Ovary (tissue), 9 donors: ENCODE results near the gene PALS2. TPM values are rescaled to one million over a fixed set of nuclear protein-coding genes. Genes with fewer than 3 reads are reported as not detected.
A peak's percentile ranks its signal among the peaks of the same experiment; 100 is the strongest.

ENCODE experiments used
- DNase-seq, 5 donors: peaks; one replicate each; pipeline ENCODE4 v3.0.0-alpha.2; 2019 to 2020
- H3K27ac ChIP-seq, 2 donors: fragments of 200-600 bp; one replicate each; pipeline versions ENCODE4 v1.5.1 to v1.8.0; 2019 to 2022
- H3K27me3 ChIP-seq: fragments of 200-600 bp; one replicate; pipeline ENCODE4 v1.8.0; 2022
- H3K36me3 ChIP-seq: fragments of 200-600 bp; sonication (generic); one replicate; pipeline ENCODE4 v1.5.1; 2019
- H3K4me1 ChIP-seq: one replicate; pipeline ENCODE4 v1.8.1; 2013; ENCODE audit warnings: mild to moderate bottlenecking, moderate library complexity; ENCODE audit not compliant: insufficient read depth
- H3K4me3 ChIP-seq: fragments of 200-600 bp; sonication (generic); one replicate; pipeline ENCODE4 v1.5.1; 2017
- H3K9me3 ChIP-seq, 2 donors: fragments of 200-600 bp in 1 of 2; sonication (generic) in 1 of 2; one replicate each; pipeline versions ENCODE4 v1.5.1 to v1.8.1; 2013 to 2019; ENCODE audit warnings: mild to moderate bottlenecking in 1 of 2, moderate library complexity in 1 of 2
- CTCF ChIP-seq, 3 donors: fragments of 450-650 bp in 2 of 3; fragments of 200-600 bp in 1 of 3; IDR thresholded peaks; one replicate each; pipeline versions ENCODE4 v1.5.1 to v1.8.0; 2016 to 2022; ENCODE audit warnings: antibody characterized with exemption in 3 of 3, mild to moderate bottlenecking in 1 of 3
- EP300 ChIP-seq: sonication (generic); formaldehyde crosslinking; IDR thresholded peaks from one replicate; pipeline ENCODE4 v1.6.1; 2017; ENCODE audit warnings: antibody characterized with exemption
- POLR2A ChIP-seq: fragments of 450-650 bp; IDR thresholded peaks from one replicate; pipeline ENCODE4 v1.6.1; 2017; ENCODE audit warnings: antibody characterized with exemption, mild to moderate bottlenecking, moderate library complexity
- WGBS, 3 donors: extraction: QIAGEN DNeasy Blood & Tissue Kit in 1 of 3; methylation state at CpG; one replicate each; pipeline versions ENCODE4 v1.1.5 to v1.1.7; 2013 to 2017; 5-methylcytosine and 5-hydroxymethylcytosine counted together
- intact Hi-C, 4 donors: fragments of 100-400 bp; cut with DNase I; formaldehyde crosslinking; loops; one replicate each; pipeline versions ENCODE4 v1.11.0 to v1.15.1; 2022 to 2023
- polyA plus RNA-seq, 2 donors: library from polyadenylated mRNA; stranded (reverse); fragments of 200-250 nt in 1 of 2; fragments of 350-450 nt in 1 of 2; fragmentation: Illumina TruSeq in 1 of 2; extraction: RNeasy Lipid Tissue Mini Kit (QIAGEN cat#74804) in 1 of 2; gene quantifications; one replicate each; pipeline ENCODE4 v1.2.3, GENCODE V29; 2013 to 2014
- total RNA-seq, 7 donors: library from RNA; depleted of rRNA in 2 of 7; stranded (reverse); fragments of >200 nt in 2 of 7; fragmentation: NEBNext Ultra II Directional in 3 of 7; extraction: Animal tissue kit (Norgen Biotek cat#: 25700) in 3 of 7; gene quantifications; one replicate each; pipeline versions ENCODE4 v1.1.0 to v1.2.4, GENCODE V29; 2016 to 2023
- donor health status: DM: no; HTN: no; CAD: no; lungs with moderate emphysema.
- donor health status: DM: no; HTN: no; CAD: no.
- donor health status: Bipolar disorder and iron deficiency.
- donor health status: DM: yes; HTN: yes; CAD: no.
- donor health status: DM: no; HTN: no; CAD: no.
- donor health status: DM: yes; HTN: yes; CAD: no.

Gene PALS2
- total and polyA plus RNA-seq, 9 donors = 4.9 to 271 (median 57.9) TPM

GRCh38 chr7:24573554-24574338, 494 bp downstream of the PALS2 start:
- Histone ChIP-seq H3K4me1 (no peaks in the 10 kb centered on the region), H3K4me3 (peak overlapping the region; percentile 68), H3K9me3 (no peaks in the 10 kb centered on the region), H3K27ac (peak overlapping the region; percentile 77 to 85), H3K27me3 (no peaks in the 10 kb centered on the region), H3K36me3 (no peaks in the 10 kb centered on the region)
- peak; percentile 41 to 68 (median 60) for DNase-seq
- intact Hi-C loops = loop anchor here in 1 of 4 donors (10.0 kb wide), 1 partner anchor 81 kb away; no protein-coding TSS in a partner anchor
- TF ChIP-seq CTCF (IDR thresholded peaks at IDR 0.05) (no peak), EP300 (no peak), POLR2A (no peak)
- WGBS, 3 donors = 0% methylated on average over 41 to 101 of the region's 101 CpGs

- 2 to 8% (median 3%) methylated on average over 11 of the region's 11 CpGs for WGBS, 3 donors
- TF ChIP-seq CTCF (IDR thresholded peaks at IDR 0.05) = no peak
- TF ChIP-seq EP300 = no peak
- TF ChIP-seq POLR2A = no peak
- Histone ChIP-seq H3K9me3 (no peaks in the 10 kb centered on the region), H3K36me3 (no peaks in the 10 kb centered on the region), H3K27ac (peak overlapping the region in 1 of 2 donors; percentile 85), H3K4me3 (peak overlapping the region; percentile 68), H3K4me1 (no peaks in the 10 kb centered on the region), H3K27me3 (no peaks in the 10 kb centered on the region)
- intact Hi-C loops = loop anchor here in 1 of 4 donors (10.0 kb wide), 1 partner anchor 80 kb away; no protein-coding TSS in a partner anchor
- no peak for DNase-seq
Measured at GRCh38 chr7:24574386-24574785, 1.1 kb downstream of the PALS2 start.

GRCh38 chr7:24574950-24575349, 1.7 kb downstream of the PALS2 start:
- 50 to 73% (median 59%) methylated on average over 4 of the region's 4 CpGs for WGBS, 3 donors
- Histone ChIP-seq H3K27me3 (no peaks in the 10 kb centered on the region), H3K36me3 (no peaks in the 10 kb centered on the region), H3K4me1 (no peaks in the 10 kb centered on the region), H3K27ac (no peak overlapping the region), H3K4me3 (no peak overlapping the region), H3K9me3 (no peaks in the 10 kb centered on the region)
- TF ChIP-seq CTCF (IDR thresholded peaks at IDR 0.05) (no peak), POLR2A (no peak), EP300 (no peak)
- no peak for DNase-seq
- intact Hi-C loops = loop anchor here in 1 of 4 donors (10.0 kb wide), 1 partner anchor 80 kb away; no protein-coding TSS in a partner anchor

- DNase-seq = no peak
- Histone ChIP-seq H3K36me3 (no peaks in the 10 kb centered on the region), H3K27ac (no peak overlapping the region), H3K27me3 (no peaks in the 10 kb centered on the region), H3K4me1 (no peaks in the 10 kb centered on the region), H3K9me3 (no peaks in the 10 kb centered on the region), H3K4me3 (no peak overlapping the region)
- 27 to 39% (median 33%) methylated on average over 2 of the region's 2 CpGs for WGBS, 3 donors
- TF ChIP-seq CTCF (IDR thresholded peaks at IDR 0.05) = peak in 1 of 3 donors; percentile 27
- TF ChIP-seq POLR2A = no peak
- intact Hi-C loops = loop anchor here in 1 of 4 donors (10.0 kb wide), 1 partner anchor 78 kb away; no protein-coding TSS in a partner anchor
Measured at GRCh38 chr7:24576171-24577025, 3.1 kb downstream of the PALS2 start.
